Urothelium cell line (cell line): ENCODE measurements around the gene ZMIZ2.
"Not testable (repeated sequence)": the region's sequence is repeated elsewhere in the genome, so short reads cannot be mapped to it uniquely, and the experiment has no call there.

Source experiments
- DNase-seq: peaks from one replicate; pipeline ENCODE4 v3.0.0; 2011; ENCODE audit warnings: low spot score, mixed read lengths
- FAIRE-seq: peaks from 2 replicates; lab custom pipeline; 2011; peaks lifted over from hg19 to GRCh38; lab: Jason Lieb, UNC

The ZMIZ2 gene

GRCh38 chr7:44748045-44748947 is at the start of gene ZMIZ2:
ZMIZ2 (plus strand) TSS chr7:44748847; CDS start chr7:44756250, 7,403 bp downstream.
- peak; percentile 97 for DNase-seq
- peak; percentile 55 for FAIRE-seq

GRCh38 chr7:44699598-44699997 is 49.0 kb upstream of the ZMIZ2 start:
- not testable (repeated sequence) for DNase-seq, FAIRE-seq

- no peak for FAIRE-seq
These were observed 48.3 kb upstream of the ZMIZ2 start for GRCh38 chr7:44700322-44700721.

GRCh38 chr7:44703391-44703790 is 45.3 kb upstream of the ZMIZ2 start:
- DNase-seq, FAIRE-seq: not testable (repeated sequence)

More at GRCh38 chr7:44700322-44700721, 48.3 kb upstream of the ZMIZ2 start:
- DNase-seq, result no peak

GRCh38 chr7:44703921-44704320 is 44.7 kb upstream of the ZMIZ2 start:
- no peak for FAIRE-seq
- no peak for DNase-seq

GRCh38 chr7:44705434-44705833 is 43.2 kb upstream of the ZMIZ2 start:
- DNase-seq (no peak), FAIRE-seq (peak; percentile 48)

- DNase-seq, result no peak
- no peak for FAIRE-seq
These were observed 41.7 kb upstream of the ZMIZ2 start for GRCh38 chr7:44706788-44707557.

- DNase-seq, result no peak
- FAIRE-seq, result peak; percentile 9
These were observed 41.0 kb upstream of the ZMIZ2 start for GRCh38 chr7:44707558-44708230.

GRCh38 chr7:44709011-44709915 is 39.4 kb upstream of the ZMIZ2 start:
- peak; percentile 59 for FAIRE-seq

GRCh38 chr7:44709945-44710596 is 38.6 kb upstream of the ZMIZ2 start:
- FAIRE-seq (peak; percentile 27), DNase-seq (no peak)

More at GRCh38 chr7:44709011-44709915, 39.4 kb upstream of the ZMIZ2 start:
- no peak for DNase-seq

- FAIRE-seq, result no peak
These were observed 37.1 kb upstream of the ZMIZ2 start for GRCh38 chr7:44711528-44711927.

GRCh38 chr7:44712012-44712411 is 36.6 kb upstream of the ZMIZ2 start:
- FAIRE-seq, result peak; percentile 53
- DNase-seq, result no peak

More at GRCh38 chr7:44711528-44711927, 37.1 kb upstream of the ZMIZ2 start:
- no peak for DNase-seq

- FAIRE-seq, result no peak
- DNase-seq, result no peak
These were observed 35.5 kb upstream of the ZMIZ2 start for GRCh38 chr7:44713141-44713540.

GRCh38 chr7:44713680-44714335 is 34.8 kb upstream of the ZMIZ2 start:
- DNase-seq (no peak), FAIRE-seq (no peak)

GRCh38 chr7:44716205-44716604 is 32.4 kb upstream of the ZMIZ2 start:
- FAIRE-seq (no peak), DNase-seq (no peak)

GRCh38 chr7:44720301-44720700 is 28.3 kb upstream of the ZMIZ2 start:
- FAIRE-seq (no peak), DNase-seq (no peak)

- DNase-seq, result no peak
These were observed 24.4 kb upstream of the ZMIZ2 start for GRCh38 chr7:44724276-44724675.

GRCh38 chr7:44726250-44726649 is 22.4 kb upstream of the ZMIZ2 start:
- FAIRE-seq, DNase-seq: not testable (repeated sequence)

More at GRCh38 chr7:44724276-44724675, 24.4 kb upstream of the ZMIZ2 start:
- FAIRE-seq, result no peak
